Measurements from ENCODE around the gene GADD45G. TPM values are rescaled to one million over a fixed set of nuclear protein-coding genes. Genes with fewer than 3 reads are reported as not detected.

GADD45G gene
- total and polyA plus RNA-seq, 2 of the 4 experiments (the other 2 are of a cell fraction), result 0.15 TPM; not detected in 1

GRCh38 chr9:89638893-89639292 is 34.1 kb downstream of the GADD45G start:
- POLR2A ChIA-PET (ENCODE audit: unreplicated experiment), result no interaction called here
- H2BK120ac ChIP-seq (ENCODE audit: low read depth, low read length), result no peak overlapping the region
- H3K23ac ChIP-seq (ENCODE audit: low read depth, low read length), result no peak overlapping the region
- H2AK5ac ChIP-seq (ENCODE audit: low read depth, low read length), result no peak overlapping the region
- in situ Hi-C loops (cut with MboI; ENCODE audit: low sequenced_read_pairs), result no loop called here
- no peak overlapping the region for H3K4me3 ChIP-seq (ENCODE audit: insufficient read depth, low read depth, low read length)
- no peaks in the 10 kb centered on the region for H3K36me3 ChIP-seq (ENCODE audit: control insufficient read depth, insufficient read depth, low read length)
- no peak overlapping the region for H2BK20ac ChIP-seq (ENCODE audit: low read depth, low read length)
- H4K8ac ChIP-seq (ENCODE audit: low read depth in 2 of 2, low read length in 2 of 2), result no peak overlapping the region
- ATAC-seq (ENCODE audit: low read depth) (no peak), DNase-seq (no peak)
- intact Hi-C loops (cut with micrococcal nuclease), result no loop called here
- no peak overlapping the region for H3K27ac ChIP-seq (ENCODE audit: insufficient read depth, low read length)
- no peak for TF ChIP-seq MAFK (IDR thresholded peaks at IDR 0.05; ENCODE audit: low read depth, low read length)
- TF ChIP-seq RFX5 (IDR thresholded peaks at IDR 0.05; ENCODE audit: low read depth, low read length), result no peak
- no peak for TF ChIP-seq RAD21 (IDR thresholded peaks at IDR 0.05; ENCODE audit: low read length)
- TF ChIP-seq FOS (IDR thresholded peaks at IDR 0.05; ENCODE audit: low read depth, low read length), result no peak
- TF ChIP-seq ELK1 (IDR thresholded peaks at IDR 0.05; ENCODE audit: borderline replicate concordance, low read depth, low read length), result no peak
- no peak for TF ChIP-seq CHD1 (IDR thresholded peaks at IDR 0.05; ENCODE audit: low read depth, low read length)
- TF ChIP-seq, protein P1, sequence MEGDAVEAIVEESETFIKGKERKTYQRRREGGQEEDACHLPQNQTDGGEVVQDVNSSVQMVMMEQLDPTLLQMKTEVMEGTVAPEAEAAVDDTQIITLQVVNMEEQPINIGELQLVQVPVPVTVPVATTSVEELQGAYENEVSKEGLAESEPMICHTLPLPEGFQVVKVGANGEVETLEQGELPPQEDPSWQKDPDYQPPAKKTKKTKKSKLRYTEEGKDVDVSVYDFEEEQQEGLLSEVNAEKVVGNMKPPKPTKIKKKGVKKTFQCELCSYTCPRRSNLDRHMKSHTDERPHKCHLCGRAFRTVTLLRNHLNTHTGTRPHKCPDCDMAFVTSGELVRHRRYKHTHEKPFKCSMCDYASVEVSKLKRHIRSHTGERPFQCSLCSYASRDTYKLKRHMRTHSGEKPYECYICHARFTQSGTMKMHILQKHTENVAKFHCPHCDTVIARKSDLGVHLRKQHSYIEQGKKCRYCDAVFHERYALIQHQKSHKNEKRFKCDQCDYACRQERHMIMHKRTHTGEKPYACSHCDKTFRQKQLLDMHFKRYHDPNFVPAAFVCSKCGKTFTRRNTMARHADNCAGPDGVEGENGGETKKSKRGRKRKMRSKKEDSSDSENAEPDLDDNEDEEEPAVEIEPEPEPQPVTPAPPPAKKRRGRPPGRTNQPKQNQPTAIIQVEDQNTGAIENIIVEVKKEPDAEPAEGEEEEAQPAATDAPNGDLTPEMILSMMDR (conservative IDR thresholded peaks at IDR 0.05; ENCODE audit: low read depth, low read length), result no peak
- no peak for TF ChIP-seq MXI1 (IDR thresholded peaks at IDR 0.05; ENCODE audit: borderline replicate concordance, low read depth, low read length)
- TF ChIP-seq, protein P2, sequence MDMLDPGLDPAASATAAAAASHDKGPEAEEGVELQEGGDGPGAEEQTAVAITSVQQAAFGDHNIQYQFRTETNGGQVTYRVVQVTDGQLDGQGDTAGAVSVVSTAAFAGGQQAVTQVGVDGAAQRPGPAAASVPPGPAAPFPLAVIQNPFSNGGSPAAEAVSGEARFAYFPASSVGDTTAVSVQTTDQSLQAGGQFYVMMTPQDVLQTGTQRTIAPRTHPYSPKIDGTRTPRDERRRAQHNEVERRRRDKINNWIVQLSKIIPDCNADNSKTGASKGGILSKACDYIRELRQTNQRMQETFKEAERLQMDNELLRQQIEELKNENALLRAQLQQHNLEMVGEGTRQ (IDR thresholded peaks at IDR 0.05; ENCODE audit: low read depth, low read length), result no peak
- no peak for TF ChIP-seq MAZ (IDR thresholded peaks at IDR 0.05; ENCODE audit: borderline replicate concordance, low read depth, low read length)
- TF ChIP-seq NFE2L2 (IDR thresholded peaks at IDR 0.05; ENCODE audit: low read depth, low read length), result no peak
- no peak for TF ChIP-seq CEBPB (IDR thresholded peaks at IDR 0.05; ENCODE audit: low read depth, low read length)
- no peak for TF ChIP-seq RCOR1 (IDR thresholded peaks at IDR 0.05; ENCODE audit: insufficient replicate concordance, low read length)
- TF ChIP-seq POLR2A (IDR thresholded peaks at IDR 0.05; ENCODE audit: low read depth, low read length), result no peak
- TF ChIP-seq BHLHE40 (IDR thresholded peaks at IDR 0.05; ENCODE audit: low read depth, low read length), result no peak
- no peak for TF ChIP-seq SMC3 (IDR thresholded peaks at IDR 0.05; ENCODE audit: low read depth, low read length)
- no peaks in the 10 kb centered on the region for H3K4me1 ChIP-seq (ENCODE audit: control insufficient read depth, insufficient read depth, low read length)
- H3K4ac ChIP-seq (ENCODE audit: low read depth, low read length), result no peak overlapping the region
- no peak overlapping the region for H3K9ac ChIP-seq (ENCODE audit: low read depth, low read length)
- H2AFZ ChIP-seq (replicated peaks; ENCODE audit: low read length, poor library complexity), result no peak overlapping the region
- no peak overlapping the region for H2BK15ac ChIP-seq (ENCODE audit: low read depth, low read length)
- dilution Hi-C loops (cut with HindIII; ENCODE audit: low sequenced_read_pairs, unreplicated experiment), result no loop called here
- no peak overlapping the region for H3K14ac ChIP-seq (replicated peaks; ENCODE audit: low read depth, low read length)
- H3K18ac ChIP-seq (ENCODE audit: low read depth, low read length), result no peak overlapping the region
- no peaks in the 10 kb centered on the region for H3K9me1 ChIP-seq (ENCODE audit: insufficient read depth, low read length)
- no peaks in the 10 kb centered on the region for H3K9me3 ChIP-seq (ENCODE audit: control insufficient read depth, insufficient read depth, low read length)
- peaks cover 1% of the 10 kb centered on the region; the same call in 1 of the 2 replicates for H3K27me3 ChIP-seq (ENCODE audit: control insufficient read depth, insufficient read depth, low read length)
- no peak overlapping the region for H2AK9ac ChIP-seq (replicated peaks; ENCODE audit: low read depth, low read length, poor library complexity)
- 65% methylated on average over 2 of the region's 5 CpGs; no CpG with 5 or more reads in 1 of the 2 experiments for WGBS, 2 experiments (ENCODE audit: extremely low coverage in 2 of 2, insufficient read length in 1 of 2)
- no peak overlapping the region for H3K4me2 ChIP-seq (ENCODE audit: low read depth, low read length)
- H4K5ac ChIP-seq (ENCODE audit: low read depth, low read length), result no peak overlapping the region
- H2BK5ac ChIP-seq (ENCODE audit: low read depth, low read length, poor library complexity, severe bottlenecking), result no peak overlapping the region
- H3K56ac ChIP-seq (ENCODE audit: extremely low read depth, insufficient read depth, low read length), result no peak overlapping the region
- no peak overlapping the region for H4K91ac ChIP-seq (ENCODE audit: insufficient read depth, low read depth, low read length)
- H4K20me1 ChIP-seq (ENCODE audit: insufficient read depth, low read length), result no peaks in the 10 kb centered on the region
- BruUV-seq (replicated peaks), result no TSS peak
- no peaks in the 10 kb centered on the region for H3K79me1 ChIP-seq (ENCODE audit: low read depth in 1 of 2, low read length in 2 of 2)
- CTCF ChIA-PET, result no interaction called here
